SU-DHL-6 (cell line): ENCODE data around the gene POLN.

ENCODE experiments used
- H2AFZ ChIP-seq: fragments of 200-600 bp; sonication (generic); 2 replicates; pipeline ENCODE4 v1.6.1; 2014; ENCODE audit warnings: low read depth, mild to moderate bottlenecking, moderate library complexity, mixed read lengths, antibody characterized with exemption, low read length; ENCODE audit not compliant: severe bottlenecking
- H3F3A ChIP-seq: fragments of 200-600 bp; shearing (Covaris generic); 2 replicates; pipeline ENCODE4 v1.6.0; 2016; ENCODE audit warnings: antibody characterized with exemption, mild to moderate bottlenecking; ENCODE audit not compliant: insufficient read depth
- H3K27ac ChIP-seq: fragments of 200-600 bp; sonication (generic); 2 replicates; pipeline ENCODE4 v1.5.1; 2016; ENCODE audit warnings: low read depth, mild to moderate bottlenecking, low read length, moderate library complexity, mixed read lengths
- H3K27me3 ChIP-seq: fragments of 200-600 bp; sonication (generic), shearing (Covaris generic); 2 replicates; pipeline ENCODE4 v1.6.0; 2014; ENCODE audit warnings: mild to moderate bottlenecking, low read length
- H3K36me3 ChIP-seq: fragments of 200-600 bp; sonication (generic); 2 replicates; pipeline ENCODE4 v1.6.1; 2014; ENCODE audit warnings: mild to moderate bottlenecking, low read length, mixed read lengths
- H3K4me2 ChIP-seq: fragments of 300-600, 200-600 bp; shearing (Covaris generic), sonication (generic); 2 replicates; pipeline ENCODE4 v1.6.0; 2014; ENCODE audit warnings: low read length, low read depth, mild to moderate bottlenecking; ENCODE audit not compliant: poor library complexity, severe bottlenecking
- H3K4me3 ChIP-seq: fragments of 200-600 bp; sonication (generic); 2 replicates; pipeline ENCODE4 v1.5.1; 2014; ENCODE audit warnings: antibody characterized with exemption, low read length, mild to moderate bottlenecking, mixed read lengths; ENCODE audit not compliant: insufficient read depth, poor library complexity, severe bottlenecking
- H3K79me2 ChIP-seq: fragments of 200-600 bp; sonication (generic); 2 replicates; pipeline ENCODE4 v1.6.1; 2014; ENCODE audit warnings: mild to moderate bottlenecking, low read length, moderate library complexity; ENCODE audit not compliant: insufficient read depth
- H3K9ac ChIP-seq: fragments of 200-600 bp; sonication (generic); 2 replicates; pipeline ENCODE4 v1.7.0; 2014; ENCODE audit warnings: mild to moderate bottlenecking, low read length
- H3K9me2 ChIP-seq: fragments of 200-600 bp; sonication (generic); replicated peaks from 2 replicates; pipeline ENCODE4 v1.6.1; 2014; ENCODE audit warnings: low read length; ENCODE audit not compliant: insufficient read depth
- H3K9me3 ChIP-seq: fragments of 200-600 bp; sonication (generic); 2 replicates; pipeline ENCODE4 v1.6.1; 2014; ENCODE audit warnings: low read length, mixed read lengths; ENCODE audit not compliant: insufficient read depth
- H4K20me1 ChIP-seq: fragments of 200-600 bp; sonication (generic); 2 replicates; pipeline ENCODE4 v1.6.1; 2014; ENCODE audit warnings: low read depth, mild to moderate bottlenecking, antibody characterized with exemption, low read length, moderate library complexity, mixed read lengths
- EZH2phosphoT487 ChIP-seq: fragments of 200-600 bp; sonication (generic), shearing (Covaris generic); conservative IDR thresholded peaks from 2 replicates; pipeline ENCODE4 v1.6.1; 2018; ENCODE audit warnings: mild to moderate bottlenecking, antibody characterized with exemption, low read length, moderate library complexity, mixed read lengths
- TF ChIP-seq, protein P1 (sequence below): fragments of 200-600 bp; sonication (generic); IDR thresholded peaks from one replicate; pipeline ENCODE4 v1.5.1; 2017; ENCODE audit warnings: antibody characterized with exemption, mild to moderate bottlenecking, low read length, moderate library complexity; ENCODE audit not compliant: insufficient read depth, poor library complexity, severe bottlenecking

The POLN gene

DNA sequence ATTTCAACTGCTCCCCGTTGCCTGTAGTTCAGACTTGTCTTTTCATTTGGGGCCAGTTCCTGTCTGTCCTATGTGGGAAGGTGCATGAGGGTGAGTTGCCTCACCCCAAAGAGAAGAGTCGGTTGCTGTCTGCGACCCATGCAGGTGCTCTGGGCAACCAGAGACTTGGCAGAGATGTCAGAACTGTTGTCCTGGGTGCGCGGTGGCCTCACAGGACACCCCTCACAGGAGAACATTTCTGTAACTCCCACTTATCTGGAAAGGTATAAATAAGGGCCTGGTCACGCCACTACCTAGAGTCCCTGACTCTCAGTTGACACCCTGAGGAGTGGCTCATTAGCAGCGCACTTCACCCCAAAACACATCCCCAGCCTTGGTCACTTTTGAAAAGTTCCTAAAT is 192.5 kb downstream of the POLN start:
- TF ChIP-seq EZH2phosphoT487, result no peak
- TF ChIP-seq, protein P1, sequence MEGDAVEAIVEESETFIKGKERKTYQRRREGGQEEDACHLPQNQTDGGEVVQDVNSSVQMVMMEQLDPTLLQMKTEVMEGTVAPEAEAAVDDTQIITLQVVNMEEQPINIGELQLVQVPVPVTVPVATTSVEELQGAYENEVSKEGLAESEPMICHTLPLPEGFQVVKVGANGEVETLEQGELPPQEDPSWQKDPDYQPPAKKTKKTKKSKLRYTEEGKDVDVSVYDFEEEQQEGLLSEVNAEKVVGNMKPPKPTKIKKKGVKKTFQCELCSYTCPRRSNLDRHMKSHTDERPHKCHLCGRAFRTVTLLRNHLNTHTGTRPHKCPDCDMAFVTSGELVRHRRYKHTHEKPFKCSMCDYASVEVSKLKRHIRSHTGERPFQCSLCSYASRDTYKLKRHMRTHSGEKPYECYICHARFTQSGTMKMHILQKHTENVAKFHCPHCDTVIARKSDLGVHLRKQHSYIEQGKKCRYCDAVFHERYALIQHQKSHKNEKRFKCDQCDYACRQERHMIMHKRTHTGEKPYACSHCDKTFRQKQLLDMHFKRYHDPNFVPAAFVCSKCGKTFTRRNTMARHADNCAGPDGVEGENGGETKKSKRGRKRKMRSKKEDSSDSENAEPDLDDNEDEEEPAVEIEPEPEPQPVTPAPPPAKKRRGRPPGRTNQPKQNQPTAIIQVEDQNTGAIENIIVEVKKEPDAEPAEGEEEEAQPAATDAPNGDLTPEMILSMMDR, result no peak
- Histone ChIP-seq H4K20me1 (no peaks in the 10 kb centered on the region), H3K27me3 (no peaks in the 10 kb centered on the region), H3K79me2 (no peaks in the 10 kb centered on the region), H3K4me3 (no peak overlapping the region), H3K4me2 (no peak overlapping the region), H3K9me3 (no peaks in the 10 kb centered on the region), H3K36me3 (no peaks in the 10 kb centered on the region), H3K9me2 (no peaks in the 10 kb centered on the region), H2AFZ (no peak overlapping the region), H3K9ac (no peak overlapping the region), H3F3A (no peaks in the 10 kb centered on the region), H3K27ac (no peak overlapping the region)

DNA sequence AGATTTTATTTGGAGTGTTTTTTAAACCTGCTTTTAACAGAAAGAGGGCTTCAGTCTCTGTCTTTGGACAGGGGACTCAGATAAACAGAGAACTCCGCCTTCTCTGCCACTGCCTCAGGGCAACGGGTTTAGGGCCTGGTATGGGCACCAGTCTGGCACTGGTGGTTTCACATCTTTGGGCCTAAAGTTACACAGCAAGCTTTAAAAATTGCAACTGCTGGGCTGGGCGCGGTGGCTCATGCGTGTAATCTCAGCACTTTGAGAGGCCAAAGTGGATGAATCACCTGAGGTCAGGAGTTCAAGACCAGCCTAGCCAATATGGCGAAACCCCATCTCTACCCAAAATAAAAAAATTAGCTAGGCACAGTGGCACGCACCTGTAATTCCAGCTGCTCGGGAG is 193.1 kb downstream of the POLN start:
- no peak overlapping the region for H3K4me2 ChIP-seq
- no peak overlapping the region for H3K27ac ChIP-seq
- H4K20me1 ChIP-seq, result no peaks in the 10 kb centered on the region
- no peak overlapping the region for H3K4me3 ChIP-seq
- H2AFZ ChIP-seq, result no peak overlapping the region
- H3F3A ChIP-seq, result no peaks in the 10 kb centered on the region
- H3K36me3 ChIP-seq, result no peaks in the 10 kb centered on the region
- no peaks in the 10 kb centered on the region for H3K79me2 ChIP-seq
- TF ChIP-seq EZH2phosphoT487, result no peak
- TF ChIP-seq, protein P1, result no peak
- H3K9ac ChIP-seq, result no peak overlapping the region
- no peaks in the 10 kb centered on the region for H3K9me2 ChIP-seq
- no peaks in the 10 kb centered on the region for H3K27me3 ChIP-seq
- no peaks in the 10 kb centered on the region for H3K9me3 ChIP-seq

DNA sequence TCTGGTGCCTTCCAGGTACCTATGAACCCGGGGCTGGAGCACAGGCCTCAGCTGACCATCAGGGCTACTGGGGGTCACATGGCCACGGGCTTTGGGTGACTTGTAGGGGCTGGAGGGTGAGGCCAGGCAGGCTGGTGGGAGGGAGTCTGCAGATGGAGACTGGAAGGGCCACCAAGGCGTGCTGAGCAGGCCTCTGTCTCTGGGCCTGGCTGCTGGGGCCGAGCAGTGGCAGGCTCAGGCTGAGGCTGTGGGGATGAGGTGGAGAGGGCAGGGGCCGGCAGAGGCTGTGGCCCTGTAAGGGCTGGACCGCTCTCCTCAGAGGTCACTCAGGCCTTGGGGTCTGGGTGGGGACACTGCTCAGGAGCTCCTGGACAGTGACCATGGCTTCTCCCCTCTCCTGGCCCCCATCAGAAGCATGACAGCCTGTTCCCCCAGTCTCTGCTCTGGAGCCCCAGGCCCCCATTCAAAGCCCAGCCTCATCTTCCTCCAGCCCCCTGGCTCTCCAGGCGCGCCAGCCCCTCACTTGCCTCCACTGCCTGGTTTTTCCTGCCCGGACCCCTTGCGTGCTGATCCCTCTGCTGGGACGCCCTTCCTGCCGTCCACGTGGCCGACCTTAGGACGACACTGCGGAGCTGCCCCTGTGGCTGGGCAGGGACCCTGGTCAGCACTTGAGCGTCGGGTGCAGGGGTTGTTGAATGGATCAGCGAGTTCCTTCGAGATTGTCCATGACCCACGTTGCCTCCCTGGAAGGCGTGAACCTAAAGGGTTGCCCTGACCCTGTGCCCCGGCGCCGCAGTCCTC is 193.9 kb downstream of the POLN start:
- no peaks in the 10 kb centered on the region for H3K9me2 ChIP-seq
- H3K79me2 ChIP-seq, result no peaks in the 10 kb centered on the region
- no peaks in the 10 kb centered on the region for H3F3A ChIP-seq
- no peak overlapping the region for H3K27ac ChIP-seq
- no peak overlapping the region for H3K4me2 ChIP-seq
- TF ChIP-seq EZH2phosphoT487, result no peak
- TF ChIP-seq, protein P1, result no peak
- no peak overlapping the region for H2AFZ ChIP-seq
- H3K27me3 ChIP-seq, result no peaks in the 10 kb centered on the region
- H3K9ac ChIP-seq, result no peak overlapping the region
- no peaks in the 10 kb centered on the region; the same call in 1 of the 2 replicates for H4K20me1 ChIP-seq
- H3K9me3 ChIP-seq, result no peaks in the 10 kb centered on the region
- H3K36me3 ChIP-seq, result no peaks in the 10 kb centered on the region
- no peak overlapping the region for H3K4me3 ChIP-seq
